T1000 (cell line): ENCODE data around the gene GFM2.
"Not testable (repeated sequence)": the region's sequence is repeated elsewhere in the genome, so short reads cannot be mapped to it uniquely, and the experiment has no call there.

ENCODE experiments used
- DNase-seq: peaks from one replicate; lab custom pipeline; 2025; ENCODE audit warnings: mixed read lengths; lab: John Stamatoyannopoulos, UW

GFM2 gene

DNA sequence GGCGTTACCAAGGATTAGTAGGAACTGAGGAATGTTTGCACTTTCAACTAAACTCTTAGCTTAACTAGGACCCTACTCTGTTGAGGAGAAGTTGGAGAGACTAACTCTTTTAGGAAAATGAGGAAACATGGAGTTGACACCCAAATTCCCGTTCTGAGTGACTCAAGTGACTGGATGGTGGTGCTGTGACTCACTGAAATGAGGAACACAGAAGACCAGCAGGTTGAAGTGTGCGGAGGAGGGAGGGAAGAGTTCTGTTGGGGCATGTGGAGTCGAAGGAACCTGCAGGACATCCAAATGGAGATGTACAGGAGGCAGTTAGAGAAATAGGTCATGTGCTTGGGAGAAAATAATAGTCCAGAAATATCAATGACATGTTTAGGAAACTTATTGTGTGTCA is 73.7 kb downstream of the GFM2 start:
- no peak for DNase-seq

DNA sequence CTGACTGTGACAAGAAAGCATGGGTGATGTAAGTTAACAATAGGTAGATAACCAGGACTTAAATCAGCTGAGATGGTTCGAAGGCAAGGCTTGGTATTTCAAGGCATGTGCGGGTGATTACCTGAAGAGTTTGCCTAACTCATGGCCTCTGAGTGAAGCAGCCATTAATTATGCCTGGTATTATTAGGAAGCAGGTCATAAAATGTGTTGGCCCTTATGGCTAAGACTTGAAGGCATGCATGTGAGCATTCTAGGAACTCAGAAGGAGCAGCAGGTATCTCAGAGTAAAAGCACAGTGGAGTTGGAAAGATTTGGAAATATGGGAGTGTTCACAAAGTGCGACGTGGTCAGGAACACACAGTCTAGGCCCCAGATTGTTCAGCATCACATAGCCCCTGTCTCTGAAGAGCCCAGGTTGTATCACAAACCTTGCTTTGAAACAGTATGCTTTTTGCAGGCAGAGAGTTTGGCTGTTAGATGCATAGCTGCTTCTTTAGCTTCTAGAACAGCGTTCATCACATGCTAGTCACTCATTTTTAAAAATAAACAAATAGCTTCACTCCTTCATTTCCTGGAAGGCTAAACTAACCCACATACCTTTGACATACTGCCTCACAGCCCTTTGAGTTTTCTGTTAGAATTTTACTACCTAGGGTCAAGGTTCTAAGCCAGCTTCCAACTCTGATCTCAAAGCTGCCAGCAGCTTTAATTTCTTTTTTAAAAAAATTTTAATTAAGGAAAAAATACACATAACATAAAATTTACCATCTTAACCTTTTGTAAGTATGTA is 79.8 kb downstream of the GFM2 start:
- no peak for DNase-seq

DNA sequence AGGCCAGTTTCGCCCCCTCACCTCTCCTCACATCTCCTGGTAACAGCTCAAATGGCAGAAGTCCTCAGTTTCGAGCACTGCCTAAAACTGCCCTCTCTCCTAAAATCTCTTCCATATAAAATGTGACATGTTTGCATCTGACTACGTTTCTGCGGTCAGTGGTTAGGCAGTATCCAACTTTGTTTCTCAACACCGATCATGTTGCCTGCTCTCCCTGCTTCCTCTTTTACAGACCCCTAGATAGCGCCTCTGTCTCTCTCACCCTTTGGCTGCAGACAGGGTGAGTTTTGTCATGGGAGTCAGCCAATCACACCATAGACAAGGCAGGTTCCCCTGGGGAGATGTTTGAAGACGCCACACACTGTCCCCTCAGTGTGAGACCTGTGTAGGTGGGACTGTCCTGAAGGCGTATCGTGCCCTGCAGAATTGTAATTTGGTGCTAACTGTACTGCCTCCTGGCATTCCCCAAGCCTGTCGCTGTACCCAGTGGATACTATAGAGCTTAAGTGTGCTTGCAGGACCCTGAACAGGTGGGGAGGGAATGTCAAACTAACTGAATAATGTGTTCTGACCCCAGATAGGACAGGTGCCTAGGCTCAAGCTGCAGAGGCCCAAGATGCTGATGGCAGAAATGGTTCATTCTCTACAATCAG is 80.8 kb downstream of the GFM2 start:
- DNase-seq: no peak

DNA sequence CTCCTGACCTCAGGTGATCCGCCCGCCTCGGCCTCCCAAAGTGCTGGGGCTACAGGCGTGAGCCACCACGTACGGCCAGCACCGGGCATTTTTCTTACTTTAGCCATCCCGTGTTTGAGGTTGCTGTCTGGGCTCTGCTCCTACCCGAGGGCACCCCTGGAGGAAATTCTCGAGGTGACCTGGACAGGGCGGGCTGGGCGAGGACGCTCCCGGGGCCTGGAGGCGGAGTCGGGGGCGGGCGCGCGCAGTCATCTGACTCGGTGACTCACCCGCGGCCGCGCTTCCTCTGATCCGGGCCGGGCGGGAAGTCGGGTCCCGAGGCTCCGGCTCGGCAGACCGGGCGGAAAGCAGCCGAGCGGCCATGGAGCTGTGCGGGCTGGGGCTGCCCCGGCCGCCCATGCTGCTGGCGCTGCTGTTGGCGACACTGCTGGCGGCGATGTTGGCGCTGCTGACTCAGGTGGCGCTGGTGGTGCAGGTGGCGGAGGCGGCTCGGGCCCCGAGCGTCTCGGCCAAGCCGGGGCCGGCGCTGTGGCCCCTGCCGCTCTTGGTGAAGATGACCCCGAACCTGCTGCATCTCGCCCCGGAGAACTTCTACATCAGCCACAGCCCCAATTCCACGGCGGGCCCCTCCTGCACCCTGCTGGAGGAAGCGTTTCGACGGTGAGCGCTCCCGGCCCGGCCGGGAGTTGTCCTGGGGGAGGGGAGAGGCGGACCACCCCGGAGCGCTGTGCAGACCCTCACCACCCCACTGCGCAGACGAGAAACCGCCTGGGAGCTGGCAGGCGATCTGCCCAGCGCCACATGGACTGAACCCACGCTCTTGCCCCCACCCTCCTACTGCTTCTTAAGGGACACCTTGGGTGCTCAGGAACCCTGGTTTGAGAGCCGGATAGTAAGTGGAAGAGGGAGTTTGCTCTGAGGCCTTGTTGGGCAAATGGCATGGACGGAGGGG is 81.7 kb downstream of the GFM2 start, which contains the start of gene HEXB:
Gene HEXB, plus strand, starts transcription at position 334 of the 952 bp plus-strand sequence. Its CDS starts 28 bp downstream, at position 362.
- DNase-seq: peak; percentile 82

DNA sequence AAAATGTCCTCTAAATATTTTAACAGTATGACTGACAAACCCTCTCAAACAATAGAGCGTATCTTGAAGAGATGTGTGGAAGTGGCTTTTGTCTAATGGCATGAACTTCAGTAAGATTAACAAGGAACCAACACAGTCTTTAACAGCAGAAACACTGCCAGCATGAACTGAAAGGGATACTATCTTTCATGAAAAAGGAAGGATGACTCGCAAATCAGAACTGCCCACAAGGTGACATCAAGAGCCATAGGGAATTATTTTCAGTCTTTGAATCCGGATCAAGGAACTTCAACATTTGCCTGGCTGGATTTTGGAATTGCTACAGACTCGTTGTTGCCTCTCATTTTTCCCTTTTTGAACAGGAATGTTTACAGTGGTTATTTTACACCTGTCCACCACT is 87.0 kb downstream of the GFM2 start:
- DNase-seq: no peak

DNA sequence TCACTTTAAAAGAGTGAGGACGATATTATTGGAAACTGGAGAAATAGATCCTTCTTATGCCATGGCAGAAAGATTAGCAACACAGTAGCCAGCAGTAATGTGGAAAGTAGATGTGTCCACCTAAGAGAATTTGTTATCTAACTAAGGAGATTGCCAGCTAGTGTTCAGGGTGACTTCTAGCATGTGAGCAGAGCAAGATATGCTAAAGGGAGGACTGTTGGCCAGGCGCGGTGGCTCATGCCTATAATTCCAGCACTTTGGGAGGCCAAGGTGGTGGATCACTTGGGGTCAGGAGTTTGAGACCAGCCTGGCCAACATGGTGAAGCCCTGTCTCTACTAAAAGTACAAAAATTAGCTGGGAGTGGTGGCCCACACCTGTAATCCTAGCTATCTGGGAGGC is 87.6 kb downstream of the GFM2 start:
- not testable (repeated sequence) for DNase-seq

DNA sequence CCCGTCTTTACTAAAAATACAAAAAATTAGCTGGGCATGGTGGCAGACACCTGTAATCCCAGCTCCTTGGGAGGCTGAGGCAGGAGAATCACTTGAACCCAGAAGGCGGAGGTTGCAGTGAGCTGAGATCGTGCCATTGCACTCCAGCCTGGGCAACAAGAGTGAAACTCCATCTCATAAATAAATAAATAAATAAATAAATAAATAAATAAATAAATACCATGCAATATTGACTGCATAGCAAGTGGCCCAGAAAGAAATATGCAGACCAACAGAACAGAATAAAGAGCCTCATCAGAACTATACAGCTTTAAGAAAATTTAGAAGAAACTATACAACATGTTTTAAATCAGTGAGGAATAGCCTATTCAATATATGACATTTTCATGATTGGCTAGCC is 88.8 kb downstream of the GFM2 start:
- DNase-seq: not testable (repeated sequence)

DNA sequence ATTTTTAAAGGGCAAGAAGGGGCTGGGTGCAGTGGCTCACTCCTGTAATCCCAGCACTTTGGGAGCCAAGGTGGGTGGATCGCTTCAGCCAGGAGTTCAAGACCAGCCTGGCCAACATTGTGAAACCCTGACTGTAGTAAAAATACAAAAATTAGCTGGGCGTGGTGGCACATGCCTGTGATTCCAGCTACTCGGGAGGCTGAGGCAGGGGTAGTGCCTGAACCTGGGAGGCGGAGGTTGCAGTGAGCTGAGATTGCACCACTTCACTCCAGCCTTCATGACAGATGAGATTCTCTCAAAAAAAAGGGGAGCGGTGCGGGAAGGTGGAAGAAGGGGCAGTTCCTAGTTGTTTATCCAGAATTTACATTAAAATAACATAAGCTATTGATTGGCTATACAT is 90.5 kb downstream of the GFM2 start:
- not testable (repeated sequence) for DNase-seq

DNA sequence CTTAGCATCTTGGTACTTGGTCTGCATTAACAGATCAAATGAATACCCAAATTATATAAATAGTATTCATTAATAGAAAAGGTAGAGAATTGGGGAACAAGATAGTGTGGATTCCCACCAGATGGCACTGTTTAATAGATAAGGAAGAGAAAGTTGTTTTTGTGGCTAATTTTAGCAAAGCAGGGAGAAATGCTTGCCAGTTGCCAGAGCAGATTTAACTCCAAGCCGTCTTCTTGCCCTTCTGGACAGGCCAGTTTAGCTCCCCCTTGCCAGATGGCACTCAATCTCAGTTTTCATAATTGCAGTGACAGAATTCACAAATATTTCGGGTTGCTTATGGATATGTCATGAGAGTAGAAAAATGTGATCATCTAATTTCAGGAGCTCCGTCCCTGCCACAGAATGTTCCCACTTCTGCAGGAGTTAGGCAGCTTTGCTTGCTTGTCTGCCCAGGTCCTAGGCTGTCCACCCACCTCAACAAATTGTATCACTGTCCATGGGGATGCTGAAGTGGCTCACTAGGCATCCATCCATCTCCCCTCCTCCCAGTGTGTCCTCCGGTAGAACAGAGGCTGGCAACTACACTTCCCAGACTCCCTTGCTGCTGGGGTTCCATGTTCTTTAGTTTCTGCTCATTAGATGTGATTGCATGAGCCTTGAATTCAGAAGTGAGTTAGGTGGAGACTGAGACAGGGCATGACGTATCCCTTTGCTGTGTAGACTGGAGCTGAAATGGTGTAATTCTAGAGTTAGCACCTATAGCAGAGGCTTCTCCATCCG is 93.7 kb downstream of the GFM2 start:
- DNase-seq: no peak

DNA sequence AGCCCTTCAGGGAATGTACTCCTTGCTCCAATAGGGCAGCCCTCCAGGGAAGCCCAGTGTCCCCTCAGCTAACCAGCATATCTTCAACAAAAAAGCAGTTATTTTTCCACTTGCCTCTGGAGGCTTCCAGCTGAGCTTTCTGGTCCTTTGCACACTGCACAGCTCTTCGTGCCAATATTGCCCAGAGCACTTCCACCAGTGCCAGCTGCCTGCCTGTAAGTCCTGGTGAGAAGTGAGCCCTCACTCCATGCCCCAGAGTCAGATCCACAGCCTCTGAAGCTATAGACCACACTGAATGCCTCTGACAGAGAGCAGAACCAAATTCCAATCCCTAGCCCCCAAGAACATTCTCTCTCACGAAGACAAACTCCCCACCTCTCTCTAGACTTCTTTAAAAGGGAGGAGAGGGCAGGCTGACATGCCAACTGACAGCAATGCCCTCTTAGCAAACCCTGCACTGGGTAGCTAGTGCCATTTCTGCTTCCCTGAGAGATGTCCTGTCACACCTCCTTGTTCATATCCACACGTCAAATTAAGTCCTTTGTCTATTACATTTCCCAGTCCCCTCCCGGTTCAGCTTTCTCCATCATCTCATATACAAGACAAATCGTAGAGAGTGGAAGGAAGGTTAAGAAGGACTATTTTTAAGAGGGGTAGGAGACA is 94.6 kb downstream of the GFM2 start:
- DNase-seq: no peak
